Measurements from ENCODE around the gene KIF12. TPM values are rescaled to one million over a fixed set of nuclear protein-coding genes. Genes with fewer than 3 reads are reported as not detected.

Gene KIF12
- total and polyA plus RNA-seq, 2 of the 8 experiments (the other 6 are each of a cell fraction or from before 2014, with no cell fraction given): 2.9 to 3.9 TPM

DNA sequence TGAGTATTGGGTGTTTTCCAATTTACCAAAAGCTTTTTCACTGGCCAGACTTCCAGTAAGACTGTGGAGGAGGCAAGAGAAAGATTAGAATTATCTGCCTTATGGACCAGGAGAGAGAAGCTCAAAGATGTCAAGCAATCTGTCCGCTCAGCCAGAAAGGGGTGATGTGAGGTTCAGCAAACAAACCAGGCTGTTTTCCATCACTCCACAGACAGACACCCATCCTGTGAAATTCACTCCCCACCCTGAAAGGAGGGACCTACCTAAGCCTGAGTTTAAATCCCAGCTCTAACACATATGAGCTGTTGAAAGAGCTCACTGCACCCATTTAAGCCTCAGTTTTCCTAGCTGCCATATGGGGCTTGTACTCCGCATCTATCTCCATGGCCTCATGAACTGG, 41.3 kb upstream of the KIF12 start:
- no peak overlapping the region for H4K8ac ChIP-seq (ENCODE audit: extremely low read depth, insufficient read depth, low read length)
- H3K4me2 ChIP-seq (ENCODE audit: insufficient read depth in 1 of 2, low read depth in 2 of 2, low read length in 2 of 2): no peak overlapping the region
- no peaks in the 10 kb centered on the region for H3K23me2 ChIP-seq (ENCODE audit: low read depth, low read length)
- no peak overlapping the region for H3K27ac ChIP-seq (ENCODE audit: low read depth, low read length)
- H4K20me1 ChIP-seq (replicated peaks in 1 of 2; ENCODE audit: control insufficient read depth in 1 of 2, insufficient read depth in 2 of 2, low read length in 2 of 2): no peaks in the 10 kb centered on the region
- no peak overlapping the region for H4K91ac ChIP-seq (replicated peaks; ENCODE audit: insufficient read length, low read length)
- H2BK15ac ChIP-seq (ENCODE audit: low read length): no peak overlapping the region
- no peak overlapping the region for H2BK12ac ChIP-seq (ENCODE audit: low read depth, low read length)
- H3K4me1 ChIP-seq (replicated peaks in 1 of 4; ENCODE audit: control insufficient read depth in 3 of 4, insufficient read depth in 4 of 4, low read length in 3 of 4): no peaks in the 10 kb centered on the region
- CTCF ChIA-PET (ENCODE audit: partially characterized antibody): interaction anchor here (0.6 to 6.3 kb wide), 14 partner anchors 9 to 333 kb away, joined by 3 to 68 read pairs (median 4); partner anchors contain the start of gene COL27A1
- H3K9me3 ChIP-seq (ENCODE audit: insufficient read depth in 2 of 2, low read depth in 1 of 2, low read length in 1 of 2): no peaks in the 10 kb centered on the region
- H3K56ac ChIP-seq (replicated peaks; ENCODE audit: insufficient read length, low read depth, low read length): no peak overlapping the region
- 87% methylated on average over 2 of the region's 2 CpGs; no CpG with 5 or more reads in 1 of the 2 experiments for WGBS, 2 experiments (ENCODE audit: extremely low coverage in 1 of 2, insufficient coverage in 1 of 2, insufficient read length in 1 of 2, insufficient replicate concordance in 2 of 2, low coverage in 1 of 2, low lambda C conversion rate in 2 of 2, missing lambda C conversion rate in 1 of 2)
- no peak overlapping the region for H3K4me3 ChIP-seq (ENCODE audit: extremely low read depth in 1 of 4, insufficient read depth in 2 of 4, low read depth in 3 of 4, low read length in 4 of 4)
- no peak overlapping the region for H3K14ac ChIP-seq (ENCODE audit: insufficient read length)
- no peak overlapping the region for H2BK20ac ChIP-seq (ENCODE audit: low read length)
- no peaks in the 10 kb centered on the region for H3K79me1 ChIP-seq (ENCODE audit: low read depth, low read length)
- no peaks in the 10 kb centered on the region for H3K79me2 ChIP-seq (ENCODE audit: control insufficient read depth in 1 of 2, insufficient read depth in 2 of 2, low read length in 2 of 2)
- H2AK5ac ChIP-seq (ENCODE audit: low read depth, low read length): no peak overlapping the region
- H2AFZ ChIP-seq (ENCODE audit: low read length): no peak overlapping the region
- no peak overlapping the region for H3K23ac ChIP-seq (ENCODE audit: insufficient read length)
- H3K36me3 ChIP-seq (ENCODE audit: control insufficient read depth in 2 of 4, insufficient read depth in 4 of 4, low read length in 3 of 4): no peaks in the 10 kb centered on the region
- H3K27me3 ChIP-seq (replicated peaks in 1 of 4; ENCODE audit: control insufficient read depth in 3 of 4, extremely low read depth in 1 of 4, insufficient read depth in 3 of 4, low read length in 3 of 4): peaks cover 0 to 2% (median 0%) of the 10 kb centered on the region in 4 experiments; a peak in 3 of 7 replicates
- FAIRE-seq (no peak), DNase-seq (ENCODE audit: low read depth in 1 of 2, low spot score in 2 of 2) (no peak)
- H3K9ac ChIP-seq (replicated peaks in 1 of 4; ENCODE audit: extremely low read depth in 1 of 4, low read depth in 3 of 4, low read length in 3 of 4): no peak overlapping the region
- H2BK120ac ChIP-seq (replicated peaks; ENCODE audit: low read depth, low read length): no peak overlapping the region
- H4K5ac ChIP-seq (ENCODE audit: insufficient read length, low read depth, low read length): no peak overlapping the region
- TF ChIP-seq POLR2AphosphoS5 (IDR thresholded peaks at IDR 0.05; ENCODE audit: low read depth, low read length): no peak
- no peak for TF ChIP-seq KDM1A (IDR thresholded peaks at IDR 0.05; ENCODE audit: borderline replicate concordance, low read length)
- H3K4ac ChIP-seq (replicated peaks; ENCODE audit: insufficient read length, low read depth, low read length): no peak overlapping the region
- no peak overlapping the region for H2BK5ac ChIP-seq (ENCODE audit: low read depth, low read length)
- POLR2A ChIA-PET (ENCODE audit: partially characterized antibody): interaction anchor here (1.2 kb wide), 1 partner anchor 52 kb away, joined by 3 read pairs; no protein-coding TSS in a partner anchor
- no peak overlapping the region for H3K18ac ChIP-seq (ENCODE audit: extremely low read depth, low read length)

Measured in H1 (cell line).